HG03196 (cell line): Measurements from ENCODE around the gene ISG15.

Experiments used
- ATAC-seq: cut with Tn5 transposase; IDR thresholded peaks from one replicate; pipeline ENCODE4 v1.9.1; 2021; ENCODE audit not compliant: unreplicated experiment

The ISG15 gene

DNA sequence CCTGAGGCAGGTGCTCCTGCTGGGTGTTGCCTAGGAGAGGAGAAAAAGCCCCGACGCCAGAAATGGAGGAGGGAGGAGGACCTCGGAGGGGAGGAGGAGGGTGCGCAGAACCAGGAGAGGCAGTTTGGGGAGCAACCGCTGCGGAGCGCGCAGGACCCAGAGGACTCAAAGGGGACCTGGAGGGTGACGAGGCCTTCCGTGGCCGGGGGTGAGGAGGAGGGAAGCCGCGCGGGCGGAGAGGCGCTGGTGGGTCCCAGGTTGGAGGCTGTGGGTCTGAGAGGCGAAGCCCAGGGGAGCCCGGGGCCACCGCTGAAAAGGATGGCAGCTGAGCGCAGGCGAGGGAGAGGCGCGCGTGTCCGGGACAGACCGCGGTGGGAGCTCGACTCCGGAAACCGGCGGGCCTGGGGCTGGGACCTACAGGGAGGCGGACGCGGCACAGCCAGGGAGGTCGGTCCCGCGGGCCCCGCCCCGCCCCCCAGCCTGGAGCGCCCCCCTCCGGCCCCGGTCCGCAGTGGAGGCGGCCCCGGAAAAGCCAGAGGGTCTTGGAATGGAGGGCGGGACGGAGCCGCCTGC lies 45.7 kb downstream of the ISG15 start:
- peak; percentile 31 for ATAC-seq

- ATAC-seq, result peak; percentile 58
Measured at GRCh38 chr1:1059494-1060280, 46.4 kb downstream of the ISG15 start.

- no peak for ATAC-seq
Measured at GRCh38 chr1:1060281-1061000, 47.1 kb downstream of the ISG15 start.

GRCh38 chr1:1061682-1062345 lies 48.5 kb downstream of the ISG15 start:
- no peak for ATAC-seq

- ATAC-seq, result no peak
Measured at GRCh38 chr1:1062348-1063163, 49.3 kb downstream of the ISG15 start.

DNA sequence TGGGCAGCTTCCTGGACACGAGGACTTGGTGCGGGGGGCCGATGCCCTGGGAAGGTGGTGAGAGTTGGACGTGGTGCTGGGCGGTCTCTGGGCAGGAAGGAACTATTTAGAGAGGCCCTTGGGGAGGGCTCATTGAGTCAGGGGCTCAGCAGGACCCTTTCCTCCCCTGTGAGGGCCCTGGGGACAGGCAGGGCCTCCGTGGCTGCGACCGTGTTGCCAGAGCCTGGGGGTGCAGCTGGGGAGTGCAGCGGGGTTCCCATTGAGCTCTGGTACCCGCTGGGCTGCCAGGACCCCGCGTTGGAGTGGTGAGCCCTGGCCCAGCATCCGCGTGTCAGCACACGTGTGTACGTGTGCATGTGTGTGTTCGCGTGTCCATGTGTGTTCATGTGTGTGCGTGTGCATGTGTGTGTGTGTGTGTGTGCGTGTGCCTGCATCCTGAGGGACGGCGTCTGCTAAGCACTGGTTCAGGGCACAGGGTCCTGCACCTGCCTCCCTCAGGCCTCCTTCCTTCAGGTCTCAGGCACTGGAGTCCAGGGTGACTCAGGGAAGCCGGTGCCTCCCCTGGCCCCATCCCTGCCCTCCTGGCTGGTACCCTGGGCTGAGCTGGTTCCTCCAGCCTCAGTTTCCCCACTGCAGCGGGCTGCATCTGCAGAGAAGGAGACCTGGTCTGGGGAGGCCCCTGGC lies 50.1 kb downstream of the ISG15 start:
- no peak for ATAC-seq
